GM12873 (cell line): Measurements from ENCODE around the gene SHISAL1.

Experiments
- TF ChIP-seq, protein P1 (sequence below): IDR thresholded peaks from 2 replicates; pipeline ENCODE4 v1.5.1; 2012; ENCODE audit warnings: low read depth, mild to moderate bottlenecking, moderate library complexity, low read length, control low read depth; ENCODE audit not compliant: insufficient read depth; ENCODE audit errors: missing control alignments

Gene SHISAL1

DNA sequence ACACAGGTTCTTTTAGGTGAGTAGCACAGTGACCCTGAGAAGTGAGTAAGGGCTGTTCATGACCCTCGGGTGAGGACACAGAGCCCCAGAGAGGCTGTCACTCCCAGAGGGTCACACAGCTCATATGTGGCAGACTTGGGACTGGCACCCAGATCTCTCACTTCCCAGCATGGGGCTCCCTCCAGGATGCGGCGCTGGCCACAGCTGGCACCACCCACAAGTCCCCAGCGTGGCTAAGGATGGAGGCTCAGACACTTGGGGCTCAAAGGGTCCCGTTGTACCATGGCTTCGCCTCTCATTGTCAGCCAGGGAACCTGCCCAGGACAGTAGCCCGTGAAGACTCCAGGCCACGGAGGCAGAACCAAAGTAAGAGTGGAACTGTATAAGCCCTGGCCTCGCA lies 6.0 kb upstream of the SHISAL1 start:
- TF ChIP-seq, protein P1, sequence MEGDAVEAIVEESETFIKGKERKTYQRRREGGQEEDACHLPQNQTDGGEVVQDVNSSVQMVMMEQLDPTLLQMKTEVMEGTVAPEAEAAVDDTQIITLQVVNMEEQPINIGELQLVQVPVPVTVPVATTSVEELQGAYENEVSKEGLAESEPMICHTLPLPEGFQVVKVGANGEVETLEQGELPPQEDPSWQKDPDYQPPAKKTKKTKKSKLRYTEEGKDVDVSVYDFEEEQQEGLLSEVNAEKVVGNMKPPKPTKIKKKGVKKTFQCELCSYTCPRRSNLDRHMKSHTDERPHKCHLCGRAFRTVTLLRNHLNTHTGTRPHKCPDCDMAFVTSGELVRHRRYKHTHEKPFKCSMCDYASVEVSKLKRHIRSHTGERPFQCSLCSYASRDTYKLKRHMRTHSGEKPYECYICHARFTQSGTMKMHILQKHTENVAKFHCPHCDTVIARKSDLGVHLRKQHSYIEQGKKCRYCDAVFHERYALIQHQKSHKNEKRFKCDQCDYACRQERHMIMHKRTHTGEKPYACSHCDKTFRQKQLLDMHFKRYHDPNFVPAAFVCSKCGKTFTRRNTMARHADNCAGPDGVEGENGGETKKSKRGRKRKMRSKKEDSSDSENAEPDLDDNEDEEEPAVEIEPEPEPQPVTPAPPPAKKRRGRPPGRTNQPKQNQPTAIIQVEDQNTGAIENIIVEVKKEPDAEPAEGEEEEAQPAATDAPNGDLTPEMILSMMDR = no peak

DNA sequence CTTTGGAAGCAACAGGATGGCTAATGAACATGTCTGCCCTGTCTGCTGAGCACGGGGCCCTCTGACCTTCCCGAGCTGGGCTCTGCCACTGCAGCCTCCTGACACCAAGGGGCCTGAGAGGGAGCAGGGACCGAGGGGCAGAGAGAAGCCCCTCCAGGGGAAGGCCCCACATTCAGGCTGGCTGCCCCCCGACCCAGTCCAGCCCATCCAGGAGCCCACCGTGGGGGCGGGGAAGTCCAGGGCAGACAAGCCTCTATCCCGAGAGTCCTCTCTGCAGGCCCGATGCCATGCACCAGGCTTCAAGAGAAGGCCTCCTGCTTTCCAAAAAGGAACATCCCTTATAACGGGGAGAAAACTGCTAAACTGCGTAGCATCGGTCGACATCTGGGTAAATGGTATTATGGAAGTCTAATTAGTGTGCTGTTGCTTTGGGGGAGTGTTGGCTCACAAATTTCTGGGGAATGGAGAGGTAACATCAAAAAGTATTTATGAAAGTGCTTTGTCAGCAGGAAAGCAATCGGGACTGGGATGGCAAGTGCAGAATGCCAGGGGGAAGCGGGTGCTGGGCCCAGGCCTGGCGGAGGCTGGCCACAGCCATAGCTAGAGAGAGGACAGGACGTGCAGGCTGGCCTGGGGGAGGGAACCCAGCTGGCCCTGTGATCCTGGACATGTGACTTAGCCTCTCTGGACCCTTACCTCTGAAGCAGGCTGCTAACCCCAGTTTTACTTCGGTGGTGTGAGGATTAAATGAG lies 5.3 kb upstream of the SHISAL1 start:
- TF ChIP-seq, protein P1 = no peak

DNA sequence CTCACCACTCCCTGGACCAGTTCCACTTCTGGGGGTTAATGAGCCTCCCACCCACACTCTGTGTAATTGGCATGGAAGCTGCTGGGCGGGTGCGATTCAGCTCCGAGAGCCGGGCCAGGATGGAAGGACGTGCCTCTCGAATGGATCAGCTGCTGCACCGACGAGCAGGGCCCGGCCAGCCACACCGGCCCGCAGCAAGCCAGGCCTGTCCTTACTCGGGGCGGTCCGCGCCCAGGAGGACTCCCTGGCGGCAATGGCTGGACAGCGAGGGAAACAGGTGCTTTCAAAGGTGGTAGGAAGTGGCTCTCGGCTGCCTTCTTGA lies 4.3 kb upstream of the SHISAL1 start:
- TF ChIP-seq, protein P1 = no peak

DNA sequence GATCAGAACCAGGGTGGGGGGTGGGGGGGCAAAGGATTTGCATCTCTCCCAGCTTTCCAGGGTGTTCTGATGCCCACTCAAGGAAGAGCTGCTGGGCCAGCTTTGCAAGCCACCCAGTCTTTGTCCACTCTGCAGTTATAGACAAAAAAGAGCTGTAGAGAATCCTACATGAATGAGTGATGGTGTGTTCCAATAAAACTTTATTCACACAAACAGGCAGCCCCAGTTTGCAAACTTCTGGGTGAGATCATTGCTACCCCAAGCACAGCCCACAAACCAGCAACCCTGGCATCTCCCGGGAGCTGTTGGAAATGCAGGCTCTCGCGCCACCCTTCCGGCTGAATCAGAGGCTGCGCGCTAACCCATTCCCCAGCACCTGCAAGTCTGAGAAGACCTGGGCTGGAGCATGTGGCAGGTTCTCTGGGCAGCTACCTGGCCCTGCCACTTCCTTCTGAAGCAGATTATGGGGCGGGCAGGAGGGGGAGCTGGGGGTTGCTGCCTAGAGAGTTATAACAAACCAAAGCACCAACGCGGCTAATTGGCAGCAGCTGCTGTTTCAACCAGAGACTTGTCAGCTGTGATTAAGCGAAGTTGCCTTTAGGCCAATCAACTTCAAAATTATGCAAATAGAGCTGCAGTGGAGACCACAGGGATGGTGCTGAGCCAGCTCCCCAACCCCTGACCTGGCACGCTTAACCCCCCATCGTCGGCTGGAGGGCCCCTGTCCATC lies 3.8 kb upstream of the SHISAL1 start:
- TF ChIP-seq, protein P1 = no peak

DNA sequence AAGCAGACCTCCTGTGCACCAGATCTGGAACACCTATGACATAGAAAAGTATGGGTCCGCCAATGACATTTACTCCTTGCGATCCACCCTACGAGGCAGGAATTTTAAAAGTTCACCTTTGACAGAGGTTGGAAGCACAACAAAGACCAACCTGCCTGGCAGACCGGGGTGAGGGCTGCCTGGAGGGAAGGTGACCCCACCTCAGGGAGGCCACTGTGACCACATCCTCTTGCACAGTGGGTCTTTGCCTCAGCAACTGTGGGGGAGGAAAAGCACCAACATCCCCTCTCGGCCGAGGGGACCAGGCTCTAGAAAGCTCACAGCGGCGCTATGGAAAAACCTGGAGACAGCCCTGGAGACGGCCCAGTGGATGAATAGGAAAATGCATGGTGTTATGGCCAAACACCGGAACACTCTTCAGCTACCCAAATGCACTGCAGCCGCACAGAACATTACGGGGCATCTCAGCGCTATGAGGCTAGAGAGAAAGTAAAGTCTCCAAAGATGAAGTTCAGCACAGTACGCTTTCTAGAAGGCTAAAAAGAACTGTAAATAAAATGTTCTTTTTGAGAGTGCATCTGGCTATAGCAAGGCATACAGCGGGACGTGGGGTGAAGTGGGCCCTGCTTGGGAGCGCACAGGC lies 1.8 kb upstream of the SHISAL1 start:
- TF ChIP-seq, protein P1 = no peak

DNA sequence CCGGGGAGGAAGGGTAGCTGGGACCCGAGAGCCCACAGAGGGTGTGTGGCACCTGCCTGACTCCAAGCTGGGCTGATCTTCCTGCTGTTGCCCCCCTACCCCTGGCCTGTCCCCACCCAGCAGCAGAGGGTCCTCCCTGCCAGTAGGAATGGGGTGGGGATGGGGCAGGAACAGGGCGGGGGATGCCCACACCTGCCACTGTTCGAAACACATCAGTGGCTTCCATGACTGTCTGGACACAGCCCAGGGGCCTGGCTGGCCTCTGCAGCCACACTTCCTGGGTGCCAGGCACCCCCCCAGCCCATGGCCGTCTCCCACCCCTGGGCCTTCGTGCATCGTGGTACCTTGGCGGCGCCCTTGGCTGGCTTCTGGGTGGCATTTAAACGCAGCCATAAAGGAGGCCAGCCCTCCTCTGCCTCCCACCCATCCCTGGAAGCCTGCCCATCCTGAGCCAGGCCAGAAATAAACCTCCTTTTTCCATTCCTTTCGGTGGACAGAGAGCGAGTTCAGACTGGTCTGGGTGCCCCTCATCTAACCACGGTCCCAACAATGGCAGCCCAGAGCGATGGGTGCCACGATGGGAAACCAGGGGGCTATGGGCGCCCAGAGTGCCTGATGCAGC lies 745 bp upstream of the SHISAL1 start:
- TF ChIP-seq, protein P1 = no peak

DNA sequence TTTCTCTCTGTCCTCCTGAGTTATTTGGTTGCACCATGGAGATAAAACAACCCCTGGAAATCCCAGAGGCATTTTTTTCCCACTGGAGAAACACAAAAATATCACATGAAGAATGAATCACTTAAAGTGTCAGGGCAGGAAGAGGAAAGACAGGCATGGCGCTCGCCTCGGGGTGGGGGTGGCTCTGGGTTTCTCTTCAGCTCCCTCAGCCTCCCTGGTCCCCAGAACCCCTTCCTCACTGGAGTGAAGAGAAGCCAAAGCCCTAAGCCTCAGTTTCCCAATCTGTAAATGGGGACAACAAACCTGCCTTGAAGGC lies 938 bp downstream of the SHISAL1 start:
- TF ChIP-seq, protein P1 = no peak
